Measurements from ENCODE around the gene ONECUT3.

DNA sequence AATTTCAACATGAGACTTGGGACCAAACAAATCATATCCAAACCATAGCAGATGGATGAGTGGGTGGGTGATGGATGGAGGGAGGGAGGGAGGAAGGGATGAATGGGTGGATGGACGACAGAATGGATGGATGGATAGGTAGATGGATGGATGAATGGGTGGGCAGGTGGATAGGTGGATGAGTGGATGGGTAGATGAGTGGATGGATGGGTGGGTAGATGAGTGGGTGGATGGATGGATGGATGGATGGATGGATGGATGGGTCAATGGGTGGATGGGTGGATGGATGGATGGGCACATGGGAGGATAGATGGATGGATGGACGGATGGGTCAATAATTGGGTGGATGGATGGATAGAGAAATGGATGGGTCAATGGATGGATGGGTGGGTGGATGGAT, 47.9 kb upstream of the ONECUT3 start:
- no peak for TF ChIP-seq CTCF (IDR thresholded peaks at IDR 0.05; ENCODE audit: low read depth, low read length, missing input control)
- no peak for TF ChIP-seq YY1 (IDR thresholded peaks at IDR 0.05)
- TF ChIP-seq TAF1 (conservative IDR thresholded peaks at IDR 0.05), result no peak
- TF ChIP-seq JUND (IDR thresholded peaks at IDR 0.05), result no peak
- TF ChIP-seq RAD21 (IDR thresholded peaks at IDR 0.05), result no peak
- no peak for TF ChIP-seq FOXA1 (IDR thresholded peaks at IDR 0.05)
- no peak for TF ChIP-seq HNF4G (IDR thresholded peaks at IDR 0.05)
- no peak for TF ChIP-seq NR2F2 (IDR thresholded peaks at IDR 0.05)
- TF ChIP-seq, protein P1, sequence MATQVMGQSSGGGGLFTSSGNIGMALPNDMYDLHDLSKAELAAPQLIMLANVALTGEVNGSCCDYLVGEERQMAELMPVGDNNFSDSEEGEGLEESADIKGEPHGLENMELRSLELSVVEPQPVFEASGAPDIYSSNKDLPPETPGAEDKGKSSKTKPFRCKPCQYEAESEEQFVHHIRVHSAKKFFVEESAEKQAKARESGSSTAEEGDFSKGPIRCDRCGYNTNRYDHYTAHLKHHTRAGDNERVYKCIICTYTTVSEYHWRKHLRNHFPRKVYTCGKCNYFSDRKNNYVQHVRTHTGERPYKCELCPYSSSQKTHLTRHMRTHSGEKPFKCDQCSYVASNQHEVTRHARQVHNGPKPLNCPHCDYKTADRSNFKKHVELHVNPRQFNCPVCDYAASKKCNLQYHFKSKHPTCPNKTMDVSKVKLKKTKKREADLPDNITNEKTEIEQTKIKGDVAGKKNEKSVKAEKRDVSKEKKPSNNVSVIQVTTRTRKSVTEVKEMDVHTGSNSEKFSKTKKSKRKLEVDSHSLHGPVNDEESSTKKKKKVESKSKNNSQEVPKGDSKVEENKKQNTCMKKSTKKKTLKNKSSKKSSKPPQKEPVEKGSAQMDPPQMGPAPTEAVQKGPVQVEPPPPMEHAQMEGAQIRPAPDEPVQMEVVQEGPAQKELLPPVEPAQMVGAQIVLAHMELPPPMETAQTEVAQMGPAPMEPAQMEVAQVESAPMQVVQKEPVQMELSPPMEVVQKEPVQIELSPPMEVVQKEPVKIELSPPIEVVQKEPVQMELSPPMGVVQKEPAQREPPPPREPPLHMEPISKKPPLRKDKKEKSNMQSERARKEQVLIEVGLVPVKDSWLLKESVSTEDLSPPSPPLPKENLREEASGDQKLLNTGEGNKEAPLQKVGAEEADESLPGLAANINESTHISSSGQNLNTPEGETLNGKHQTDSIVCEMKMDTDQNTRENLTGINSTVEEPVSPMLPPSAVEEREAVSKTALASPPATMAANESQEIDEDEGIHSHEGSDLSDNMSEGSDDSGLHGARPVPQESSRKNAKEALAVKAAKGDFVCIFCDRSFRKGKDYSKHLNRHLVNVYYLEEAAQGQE (IDR thresholded peaks at IDR 0.05), result no peak
- no peak for TF ChIP-seq ZBTB33 (IDR thresholded peaks at IDR 0.05)
- TF ChIP-seq EGR1 (IDR thresholded peaks at IDR 0.05; ENCODE audit: low read depth in 2 of 2), result no peak
- no peak for TF ChIP-seq ATF3 (IDR thresholded peaks at IDR 0.05)
- TF ChIP-seq MAX (IDR thresholded peaks at IDR 0.05), result no peak
- no peak for TF ChIP-seq GABPA (IDR thresholded peaks at IDR 0.05 in 1 of 2, conservative IDR thresholded peaks at IDR 0.05 in 1 of 2)

Measured in liver (tissue), 3 donors.